Measurements from ENCODE around the gene ANKRD55.

GRCh38 chr5:56092115-56092514, 141.0 kb downstream of the ANKRD55 start:
- no peak for TF ChIP-seq POLR2AphosphoS5 (IDR thresholded peaks at IDR 0.05; ENCODE audit: insufficient read depth in 1 of 2, low read depth in 1 of 2)
- TF ChIP-seq, protein P1, sequence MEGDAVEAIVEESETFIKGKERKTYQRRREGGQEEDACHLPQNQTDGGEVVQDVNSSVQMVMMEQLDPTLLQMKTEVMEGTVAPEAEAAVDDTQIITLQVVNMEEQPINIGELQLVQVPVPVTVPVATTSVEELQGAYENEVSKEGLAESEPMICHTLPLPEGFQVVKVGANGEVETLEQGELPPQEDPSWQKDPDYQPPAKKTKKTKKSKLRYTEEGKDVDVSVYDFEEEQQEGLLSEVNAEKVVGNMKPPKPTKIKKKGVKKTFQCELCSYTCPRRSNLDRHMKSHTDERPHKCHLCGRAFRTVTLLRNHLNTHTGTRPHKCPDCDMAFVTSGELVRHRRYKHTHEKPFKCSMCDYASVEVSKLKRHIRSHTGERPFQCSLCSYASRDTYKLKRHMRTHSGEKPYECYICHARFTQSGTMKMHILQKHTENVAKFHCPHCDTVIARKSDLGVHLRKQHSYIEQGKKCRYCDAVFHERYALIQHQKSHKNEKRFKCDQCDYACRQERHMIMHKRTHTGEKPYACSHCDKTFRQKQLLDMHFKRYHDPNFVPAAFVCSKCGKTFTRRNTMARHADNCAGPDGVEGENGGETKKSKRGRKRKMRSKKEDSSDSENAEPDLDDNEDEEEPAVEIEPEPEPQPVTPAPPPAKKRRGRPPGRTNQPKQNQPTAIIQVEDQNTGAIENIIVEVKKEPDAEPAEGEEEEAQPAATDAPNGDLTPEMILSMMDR (IDR thresholded peaks at IDR 0.05): no peak
